ENCODE results near the gene LUC7L3. TPM values are rescaled to one million over a fixed set of nuclear protein-coding genes. Genes with fewer than 3 reads are reported as not detected.
"Not testable (repeated sequence)": the region's sequence is repeated elsewhere in the genome, so short reads cannot be mapped to it uniquely, and the experiment has no call there.

Gene LUC7L3
- total RNA-seq, 2 donors from 2014 or later, result 90.0 to 110 TPM

- ATAC-seq (peak; percentile 16), DNase-seq (no peak)
- intact Hi-C loops (cut with DNase I, micrococcal nuclease), result loop anchor here (5.0 to 10.0 kb wide), 2 partner anchors 143 to 145 kb away; no protein-coding TSS in a partner anchor
Observed at GRCh38 chr17:50697663-50698272, 21.6 kb upstream of the LUC7L3 start.

- intact Hi-C loops (cut with DNase I, micrococcal nuclease), result loop anchor here (5.0 to 10.0 kb wide), 2 partner anchors 145 to 147 kb away; no protein-coding TSS in a partner anchor
- DNase-seq (no peak), ATAC-seq (no peak)
Observed at GRCh38 chr17:50699410-50699809, 20.0 kb upstream of the LUC7L3 start.

GRCh38 chr17:50703162-50703561 lies 16.2 kb upstream of the LUC7L3 start:
- intact Hi-C loops (cut with DNase I, micrococcal nuclease), result no loop called here
- no peak for DNase-seq
- ATAC-seq, result no peak

- peak; percentile 76 for ATAC-seq
- DNase-seq, result peak; percentile 85 to 88
- intact Hi-C loops (cut with DNase I, micrococcal nuclease), result no loop called here
Observed at GRCh38 chr17:50707289-50708049, 11.9 kb upstream of the LUC7L3 start, which contains the start of gene ANKRD40. Gene ANKRD40 (minus strand): TSS chr17:50707914. CDS start chr17:50707654, 260 bp downstream.

- intact Hi-C loops (cut with DNase I, micrococcal nuclease), result no loop called here
- no peak for DNase-seq
- ATAC-seq, result peak; percentile 32
Observed at GRCh38 chr17:50708050-50709000, 11.1 kb upstream of the LUC7L3 start.

GRCh38 chr17:50709053-50709452 lies 10.3 kb upstream of the LUC7L3 start:
- ATAC-seq; intact Hi-C loops (cut with DNase I, micrococcal nuclease); DNase-seq: not testable (repeated sequence)

GRCh38 chr17:50710025-50710424 lies 9.4 kb upstream of the LUC7L3 start:
- intact Hi-C loops (cut with DNase I, micrococcal nuclease), result no loop called here
- ATAC-seq (no peak), DNase-seq (no peak)

GRCh38 chr17:50710650-50711049 lies 8.8 kb upstream of the LUC7L3 start:
- intact Hi-C loops (cut with DNase I, micrococcal nuclease), result no loop called here
- ATAC-seq (no peak), DNase-seq (no peak)

GRCh38 chr17:50712641-50713040 lies 6.8 kb upstream of the LUC7L3 start:
- intact Hi-C loops (cut with DNase I, micrococcal nuclease), result no loop called here
- DNase-seq, result no peak
- no peak for ATAC-seq

GRCh38 chr17:50715471-50715870 lies 3.9 kb upstream of the LUC7L3 start:
- DNase-seq (no peak), ATAC-seq (no peak)
- intact Hi-C loops (cut with DNase I, micrococcal nuclease), result no loop called here

- DNase-seq (no peak), ATAC-seq (peak; percentile 3)
- intact Hi-C loops (cut with DNase I, micrococcal nuclease), result no loop called here
Observed at GRCh38 chr17:50719924-50720794, 756 bp downstream of the LUC7L3 start.

GRCh38 chr17:50721194-50722010 lies 2.0 kb downstream of the LUC7L3 start:
- intact Hi-C loops (cut with DNase I, micrococcal nuclease), result no loop called here
- DNase-seq (no peak), ATAC-seq (peak; percentile 21)

- no peak for DNase-seq
- intact Hi-C loops (cut with DNase I, micrococcal nuclease), result no loop called here
Observed at GRCh38 chr17:50722746-50723145, 3.3 kb downstream of the LUC7L3 start.

GRCh38 chr17:50724622-50725021 lies 5.2 kb downstream of the LUC7L3 start:
- DNase-seq; intact Hi-C loops (cut with DNase I, micrococcal nuclease); ATAC-seq: not testable (repeated sequence)

More at GRCh38 chr17:50722746-50723145, 3.3 kb downstream of the LUC7L3 start:
- no peak for ATAC-seq

GRCh38 chr17:50725769-50726655 lies 6.6 kb downstream of the LUC7L3 start:
- no peak for DNase-seq
- peak; percentile 49 for ATAC-seq
- intact Hi-C loops (cut with DNase I, micrococcal nuclease), result no loop called here

GRCh38 chr17:50728112-50728429 lies 8.7 kb downstream of the LUC7L3 start:
- ATAC-seq, result no peak
- intact Hi-C loops (cut with DNase I, micrococcal nuclease), result no loop called here
- no peak for DNase-seq

Measured in left colon (tissue), 2 donors.